Smooth muscle cell (in vitro differentiated cells): ENCODE measurements around the gene WDR38. TPM values are rescaled to one million over a fixed set of nuclear protein-coding genes. Genes with fewer than 3 reads are reported as not detected.

ENCODE experiments used
- DNase-seq: peaks from one replicate; lab custom pipeline; 2025; ENCODE audit not compliant: unreplicated experiment; lab: John Stamatoyannopoulos, UW
- H2AFZ ChIP-seq: fragments of 200-600 bp; sonication (generic); 2 replicates; pipeline ENCODE4 v1.6.0; 2016; ENCODE audit warnings: antibody characterized with exemption, low read depth, mild to moderate bottlenecking
- H3F3A ChIP-seq: fragments of 200-600 bp; sonication (generic); 2 replicates; pipeline ENCODE4 v1.6.0; 2017; ENCODE audit warnings: antibody characterized with exemption, low read depth
- H3K27ac ChIP-seq: fragments of 200-600 bp; sonication (generic); 2 replicates; pipeline ENCODE4 v1.5.1; 2016; ENCODE audit warnings: low read depth, mild to moderate bottlenecking
- H3K27me3 ChIP-seq: fragments of 200-600 bp; sonication (generic); 2 replicates; pipeline ENCODE4 v1.6.1; 2016; ENCODE audit warnings: low read depth, mild to moderate bottlenecking
- H3K36me3 ChIP-seq: fragments of 200-600 bp; sonication (generic); 2 replicates; pipeline ENCODE4 v1.5.1; 2016; ENCODE audit warnings: low read depth
- H3K4me1 ChIP-seq: fragments of 200-600 bp; sonication (generic); 2 replicates; pipeline ENCODE4 v1.5.1; 2016; ENCODE audit warnings: low read depth
- H3K4me2 ChIP-seq: fragments of 200-600 bp; sonication (generic); 2 replicates; pipeline ENCODE4 v1.6.0; 2016; ENCODE audit warnings: mild to moderate bottlenecking
- H3K4me3 ChIP-seq: fragments of 200-600 bp; sonication (generic); 2 replicates; pipeline ENCODE4 v1.5.1; 2016; ENCODE audit warnings: mild to moderate bottlenecking
- H3K79me2 ChIP-seq: fragments of 200-600 bp; sonication (generic); 2 replicates; pipeline ENCODE4 v1.6.0; 2016; ENCODE audit warnings: low read depth, mild to moderate bottlenecking
- H3K9ac ChIP-seq: fragments of 200-600 bp; sonication (generic); 2 replicates; pipeline ENCODE4 v1.6.0; 2016; ENCODE audit warnings: low read depth
- H3K9me3 ChIP-seq: fragments of 200-600 bp; sonication (generic); replicated peaks from 2 replicates; pipeline ENCODE4 v1.5.1; 2016; ENCODE audit warnings: low read depth
- H4K20me1 ChIP-seq: fragments of 200-600 bp; sonication (generic); 2 replicates; pipeline ENCODE4 v1.6.0; 2016; ENCODE audit warnings: low read depth
- WGBS: methylation state at CpG from one replicate; pipeline ENCODE4 v1.1.7; 2016; ENCODE audit warnings: low lambda C conversion rate; 5-methylcytosine and 5-hydroxymethylcytosine counted together
- polyA plus RNA-seq: library from polyadenylated mRNA; unstranded; fragments of >200 nt; fragmentation: Nextera tagmentation; extraction: Ambion mirVana; gene quantifications from 2 replicates; pipeline ENCODE4 v1.2.1, GENCODE V29; 2016
- total RNA-seq: library from RNA; depleted of rRNA; stranded (reverse); fragments of >200 nt; gene quantifications from 2 replicates; pipeline ENCODE4 v1.2.3, GENCODE V29; 2014
- TF ChIP-seq, protein P1 (sequence below): fragments of 200-600 bp; sonication (generic); IDR thresholded peaks from 2 replicates; pipeline ENCODE4 v1.5.1; 2017; ENCODE audit warnings: borderline replicate concordance, mild to moderate bottlenecking, antibody characterized with exemption; ENCODE audit not compliant: insufficient read depth, poor library complexity, severe bottlenecking

WDR38 gene
- total and polyA plus RNA-seq, 2 experiments from 2014 or later, result not detected

DNA sequence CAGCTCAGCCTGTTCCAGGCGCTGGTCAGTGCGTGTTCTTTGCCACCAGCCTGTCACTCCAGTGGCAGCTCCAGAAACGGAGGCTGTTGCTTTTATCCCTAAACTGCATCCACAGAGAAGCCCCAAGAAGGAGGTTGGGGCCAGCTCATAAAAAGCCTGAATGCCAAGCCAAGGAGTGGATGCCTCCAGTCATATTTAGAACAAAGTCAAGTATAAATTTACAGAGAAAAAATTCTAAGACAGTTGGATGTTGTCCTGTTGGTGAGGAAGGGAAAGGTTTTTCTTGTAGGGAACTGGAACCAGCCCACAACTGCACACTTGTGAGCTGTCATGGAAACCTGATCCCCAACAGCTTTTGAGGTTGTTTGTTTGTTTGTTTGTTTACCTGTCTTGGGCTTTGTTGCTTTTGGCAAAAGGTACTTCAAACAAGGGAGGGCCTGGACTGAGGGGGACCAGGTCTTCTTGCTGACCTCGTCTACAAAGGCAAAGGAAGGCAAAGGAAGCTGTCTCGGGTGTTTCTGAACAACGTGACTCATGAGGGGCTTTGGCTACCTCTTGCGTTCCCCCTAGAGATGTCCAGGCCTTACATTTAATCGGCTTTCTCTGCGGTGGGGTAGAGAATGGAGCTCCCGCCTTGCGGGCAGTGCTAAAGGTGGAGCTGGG, 39.6 kb upstream of the WDR38 start:
- Histone ChIP-seq H3K9ac (peak overlapping the region; percentile 72), H4K20me1 (no peaks in the 10 kb centered on the region), H3K9me3 (no peaks in the 10 kb centered on the region), H3K27me3 (no peaks in the 10 kb centered on the region), H3K4me2 (peak overlapping the region; percentile 57), H3K4me3 (no peak overlapping the region), H3K79me2 (no peaks in the 10 kb centered on the region), H2AFZ (peak overlapping the region; percentile 24), H3K27ac (peak overlapping the region; percentile 93), H3K36me3 (no peaks in the 10 kb centered on the region), H3F3A (peaks cover 25% of the 10 kb centered on the region), H3K4me1 (peaks cover 21% of the 10 kb centered on the region)
- TF ChIP-seq, protein P1, sequence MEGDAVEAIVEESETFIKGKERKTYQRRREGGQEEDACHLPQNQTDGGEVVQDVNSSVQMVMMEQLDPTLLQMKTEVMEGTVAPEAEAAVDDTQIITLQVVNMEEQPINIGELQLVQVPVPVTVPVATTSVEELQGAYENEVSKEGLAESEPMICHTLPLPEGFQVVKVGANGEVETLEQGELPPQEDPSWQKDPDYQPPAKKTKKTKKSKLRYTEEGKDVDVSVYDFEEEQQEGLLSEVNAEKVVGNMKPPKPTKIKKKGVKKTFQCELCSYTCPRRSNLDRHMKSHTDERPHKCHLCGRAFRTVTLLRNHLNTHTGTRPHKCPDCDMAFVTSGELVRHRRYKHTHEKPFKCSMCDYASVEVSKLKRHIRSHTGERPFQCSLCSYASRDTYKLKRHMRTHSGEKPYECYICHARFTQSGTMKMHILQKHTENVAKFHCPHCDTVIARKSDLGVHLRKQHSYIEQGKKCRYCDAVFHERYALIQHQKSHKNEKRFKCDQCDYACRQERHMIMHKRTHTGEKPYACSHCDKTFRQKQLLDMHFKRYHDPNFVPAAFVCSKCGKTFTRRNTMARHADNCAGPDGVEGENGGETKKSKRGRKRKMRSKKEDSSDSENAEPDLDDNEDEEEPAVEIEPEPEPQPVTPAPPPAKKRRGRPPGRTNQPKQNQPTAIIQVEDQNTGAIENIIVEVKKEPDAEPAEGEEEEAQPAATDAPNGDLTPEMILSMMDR, result no peak
- 57% methylated on average over 11 of the region's 11 CpGs for WGBS
- no peak for DNase-seq

DNA sequence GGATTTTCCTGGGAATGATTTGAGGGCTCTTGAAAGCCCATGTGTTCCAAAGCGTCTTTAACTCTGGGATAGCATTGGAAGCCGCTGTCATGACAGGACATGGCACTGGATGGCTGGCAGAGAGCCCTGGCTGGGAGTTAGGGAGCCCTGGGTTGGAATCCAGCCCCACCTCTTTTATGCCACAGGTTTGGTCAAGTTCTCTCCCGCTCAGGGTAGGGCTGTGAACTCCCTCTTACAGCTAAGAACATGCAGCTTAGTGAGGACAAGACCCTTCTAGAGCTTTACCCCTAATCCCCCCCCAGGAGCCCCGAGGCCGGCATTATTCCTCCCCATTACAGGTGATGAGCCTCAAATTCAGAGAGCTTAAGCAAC, 39.1 kb upstream of the WDR38 start:
- peaks cover 21% of the 10 kb centered on the region for H3K4me1 ChIP-seq
- no peak overlapping the region for H2AFZ ChIP-seq
- no peaks in the 10 kb centered on the region for H3K27me3 ChIP-seq
- no peak for DNase-seq
- peaks cover 25% of the 10 kb centered on the region for H3F3A ChIP-seq
- H3K79me2 ChIP-seq, result no peaks in the 10 kb centered on the region
- TF ChIP-seq, protein P1, result no peak
- no peak overlapping the region for H3K9ac ChIP-seq
- no peaks in the 10 kb centered on the region for H3K36me3 ChIP-seq
- no peaks in the 10 kb centered on the region for H4K20me1 ChIP-seq
- H3K9me3 ChIP-seq, result no peaks in the 10 kb centered on the region
- H3K27ac ChIP-seq, result peak overlapping the region; percentile 93
- H3K4me3 ChIP-seq, result no peak overlapping the region
- H3K4me2 ChIP-seq, result no peak overlapping the region
- 96% methylated on average over 5 of the region's 5 CpGs for WGBS

DNA sequence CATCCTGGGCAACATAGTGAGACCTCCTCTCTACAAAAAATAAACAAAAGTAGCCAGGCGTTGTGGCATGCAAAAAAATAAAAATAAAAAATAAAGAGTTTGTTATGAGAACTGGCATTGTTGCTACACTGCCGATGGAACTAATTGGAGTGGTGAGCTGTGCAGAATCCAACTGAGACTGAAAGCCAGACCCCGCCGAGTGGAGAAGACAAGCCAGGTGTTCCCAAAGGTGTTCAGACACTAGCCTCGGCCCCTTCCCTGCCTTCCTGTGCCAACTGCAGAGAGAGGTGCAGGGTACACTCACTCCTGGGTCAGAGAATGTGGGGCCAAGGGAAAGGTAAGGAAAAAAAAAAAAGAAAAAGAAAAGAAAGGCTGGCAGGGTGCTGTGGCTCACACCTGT, 37.7 kb upstream of the WDR38 start:
- H3K27me3 ChIP-seq, result no peaks in the 10 kb centered on the region
- peaks cover 24% of the 10 kb centered on the region for H3F3A ChIP-seq
- H4K20me1 ChIP-seq, result no peaks in the 10 kb centered on the region
- no peak for DNase-seq
- no peak overlapping the region for H3K4me2 ChIP-seq
- no peak overlapping the region for H3K27ac ChIP-seq
- TF ChIP-seq, protein P1, result no peak
- 96% methylated on average over 5 of the region's 5 CpGs for WGBS
- no peaks in the 10 kb centered on the region for H3K79me2 ChIP-seq
- H3K9ac ChIP-seq, result no peak overlapping the region
- H3K4me1 ChIP-seq, result peaks cover 21% of the 10 kb centered on the region
- H3K9me3 ChIP-seq, result no peaks in the 10 kb centered on the region
- no peak overlapping the region for H3K4me3 ChIP-seq
- H2AFZ ChIP-seq, result no peak overlapping the region
- no peaks in the 10 kb centered on the region for H3K36me3 ChIP-seq
